ENCODE measurements around the gene PPM1M.
A peak's percentile ranks its signal among the peaks of the same experiment; 100 is the strongest.

The PPM1M gene

GRCh38 chr3:52245322-52246263, at the start of gene PPM1M:
Gene PPM1M, plus strand, starts transcription at chr3:52245759. Its CDS starts 66 bp downstream, at chr3:52245825.
- DNase-seq (ENCODE audit: insufficient read length, low spot score) (peak; percentile 60), FAIRE-seq (peak; percentile 76)

GRCh38 chr3:52195823-52196331, 49.7 kb upstream of the PPM1M start:
- no peak for DNase-seq (ENCODE audit: insufficient read length, low spot score)
- no peak for FAIRE-seq

GRCh38 chr3:52196977-52197376, 48.6 kb upstream of the PPM1M start:
- FAIRE-seq = no peak
- no peak for DNase-seq (ENCODE audit: insufficient read length, low spot score)

GRCh38 chr3:52197499-52197841, 48.1 kb upstream of the PPM1M start:
- FAIRE-seq (no peak), DNase-seq (ENCODE audit: insufficient read length, low spot score) (no peak)

GRCh38 chr3:52197842-52198625, 47.5 kb upstream of the PPM1M start, which contains the start of gene ALAS1:
Gene ALAS1, plus strand, starts transcription at chr3:52198160. Its CDS starts 1,082 bp downstream, at chr3:52199242.
- DNase-seq (ENCODE audit: insufficient read length, low spot score) (peak; percentile 97), FAIRE-seq (peak; percentile 95)

GRCh38 chr3:52198643-52199608, 46.6 kb upstream of the PPM1M start:
- no peak for DNase-seq (ENCODE audit: insufficient read length, low spot score)
- FAIRE-seq = peak; percentile 56

GRCh38 chr3:52200981-52201679, 44.4 kb upstream of the PPM1M start:
- FAIRE-seq = no peak
- no peak for DNase-seq (ENCODE audit: insufficient read length, low spot score)

GRCh38 chr3:52202384-52203077, 43.0 kb upstream of the PPM1M start:
- FAIRE-seq = peak; percentile 58
- DNase-seq (ENCODE audit: insufficient read length, low spot score) = no peak

GRCh38 chr3:52203701-52204100, 41.9 kb upstream of the PPM1M start:
- DNase-seq (ENCODE audit: insufficient read length, low spot score) = no peak
- no peak for FAIRE-seq

GRCh38 chr3:52204337-52205073, 41.1 kb upstream of the PPM1M start:
- DNase-seq (ENCODE audit: insufficient read length, low spot score) = no peak
- FAIRE-seq = no peak

GRCh38 chr3:52205727-52206372, 39.7 kb upstream of the PPM1M start:
- DNase-seq (ENCODE audit: insufficient read length, low spot score) (no peak), FAIRE-seq (no peak)

- FAIRE-seq (no peak), DNase-seq (ENCODE audit: insufficient read length, low spot score) (no peak)
Measured at GRCh38 chr3:52208556-52208955, 37.0 kb upstream of the PPM1M start.

GRCh38 chr3:52210037-52210436, 35.5 kb upstream of the PPM1M start:
- FAIRE-seq (no peak), DNase-seq (ENCODE audit: insufficient read length, low spot score) (no peak)

- DNase-seq (ENCODE audit: insufficient read length, low spot score) = no peak
- no peak for FAIRE-seq
Measured at GRCh38 chr3:52210550-52211046, 35.0 kb upstream of the PPM1M start.

- DNase-seq (ENCODE audit: insufficient read length, low spot score) (no peak), FAIRE-seq (no peak)
Measured at GRCh38 chr3:52211268-52211891, 34.2 kb upstream of the PPM1M start.

- no peak for DNase-seq (ENCODE audit: insufficient read length, low spot score)
- no peak for FAIRE-seq
Measured at GRCh38 chr3:52213005-52213404, 32.6 kb upstream of the PPM1M start.

GRCh38 chr3:52213901-52214300, 31.7 kb upstream of the PPM1M start:
- no peak for FAIRE-seq
- no peak for DNase-seq (ENCODE audit: insufficient read length, low spot score)
